Hematopoietic multipotent progenitor cell treated with erythropoietin and hydrocortisone succinate and interleukin-3 and kit ligand, for 4 days (in vitro differentiated cells): ENCODE data around the gene CHSY1.

Experiments used
- DNase-seq: peaks from one replicate; pipeline ENCODE4 v3.0.0-alpha.2; 2015

The CHSY1 gene

DNA sequence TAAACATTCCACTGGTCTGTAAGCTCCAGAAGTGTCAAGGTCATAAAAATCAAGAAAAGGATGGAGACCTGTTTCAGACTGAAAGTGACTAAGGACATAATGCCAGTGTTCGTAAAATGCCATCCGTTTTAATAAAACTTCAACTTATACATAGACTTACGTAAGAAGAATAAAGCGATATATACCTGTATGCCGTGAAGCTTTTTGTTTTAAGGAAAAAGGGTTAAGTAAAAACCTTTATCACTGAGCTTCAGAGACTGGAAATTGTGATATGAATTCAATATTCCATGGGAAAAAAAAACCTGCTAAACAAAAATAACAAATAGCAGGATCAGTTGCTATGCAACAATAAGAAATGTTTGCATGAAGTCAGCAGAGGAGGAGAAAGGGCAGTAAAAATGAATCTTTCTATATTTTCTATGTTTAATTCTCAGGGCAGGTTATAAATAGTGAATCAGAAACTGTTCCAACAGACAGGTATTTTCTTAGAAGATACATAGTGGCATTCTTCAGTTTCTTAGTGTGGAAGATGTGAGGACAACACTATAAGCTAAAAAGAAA lies 42.5 kb downstream of the CHSY1 start:
- no peak for DNase-seq

DNA sequence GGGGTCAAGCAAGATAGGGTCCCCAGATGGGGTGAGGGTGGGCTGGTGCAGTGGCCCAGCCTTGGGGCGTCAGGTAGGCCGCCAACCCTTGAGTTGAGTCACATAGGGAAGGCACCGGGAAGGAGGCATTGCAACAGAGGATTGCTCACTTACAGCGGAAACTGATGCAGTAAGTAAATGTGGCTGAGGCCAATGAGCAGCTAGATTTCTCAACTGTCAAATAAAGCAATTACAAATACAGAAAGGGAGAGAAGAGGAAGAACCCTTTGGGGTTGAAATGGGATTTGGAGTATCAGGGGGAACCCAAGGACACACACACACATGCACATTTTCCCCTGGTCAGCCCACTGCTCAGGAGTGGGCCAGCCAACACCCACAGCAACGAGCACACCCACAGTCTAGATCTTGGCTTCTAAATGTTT lies 44.0 kb downstream of the CHSY1 start:
- DNase-seq, result peak; percentile 38

DNA sequence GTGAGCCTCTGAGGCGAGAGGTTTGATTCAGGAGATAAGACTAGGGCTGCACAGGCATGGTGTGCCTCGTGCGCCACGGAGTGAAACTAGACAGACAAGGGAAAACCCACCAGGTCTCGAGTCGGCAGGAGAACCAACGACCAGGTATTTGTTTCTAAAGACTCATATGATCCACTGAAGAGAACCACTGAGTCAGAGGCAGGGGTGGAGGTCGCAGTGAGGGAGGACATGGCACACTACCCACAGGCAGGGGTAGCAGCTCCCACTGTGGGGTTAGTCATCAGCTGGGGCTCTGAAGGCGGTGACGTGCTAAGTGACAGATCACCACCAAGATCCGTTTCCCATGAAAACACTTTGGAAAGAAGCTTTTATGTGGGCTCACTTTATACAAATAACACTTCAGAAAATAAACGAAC lies 45.7 kb downstream of the CHSY1 start:
- no peak for DNase-seq

DNA sequence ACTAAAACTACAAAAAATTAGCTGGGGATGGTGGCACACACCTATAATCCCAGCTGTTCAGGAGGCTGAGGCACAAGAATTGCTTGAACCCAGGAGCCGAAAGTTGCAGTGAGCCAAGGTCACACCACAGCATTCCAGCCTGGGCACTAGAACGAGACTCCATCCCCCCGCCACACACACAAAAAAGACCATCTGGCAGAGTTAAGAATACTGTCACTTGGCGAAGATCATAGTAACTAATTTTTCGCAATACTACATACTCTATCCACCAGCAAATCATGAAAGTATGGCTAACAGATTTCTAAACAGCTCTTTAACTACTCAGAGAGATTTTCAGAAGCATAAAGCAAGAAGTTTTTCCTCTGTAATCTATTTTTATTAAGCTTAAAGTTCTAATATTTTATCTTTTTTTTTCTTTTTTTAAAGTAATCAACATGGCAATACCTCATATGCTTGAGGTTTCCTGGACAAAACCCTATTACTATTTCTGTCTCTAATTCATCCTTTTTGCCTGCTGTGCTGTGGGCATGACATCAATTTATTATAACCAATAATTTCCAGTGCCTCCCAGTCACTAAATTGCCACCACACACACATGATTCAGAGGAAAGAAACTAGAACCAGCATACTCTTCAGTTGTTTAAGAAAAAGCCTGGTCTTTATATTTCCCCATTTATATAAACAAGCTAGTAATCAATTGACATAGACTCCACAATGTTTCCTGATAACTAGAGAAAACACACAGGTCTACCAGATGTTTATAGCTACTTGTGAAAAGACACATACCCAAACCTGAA lies 46.9 kb downstream of the CHSY1 start:
- no peak for DNase-seq

DNA sequence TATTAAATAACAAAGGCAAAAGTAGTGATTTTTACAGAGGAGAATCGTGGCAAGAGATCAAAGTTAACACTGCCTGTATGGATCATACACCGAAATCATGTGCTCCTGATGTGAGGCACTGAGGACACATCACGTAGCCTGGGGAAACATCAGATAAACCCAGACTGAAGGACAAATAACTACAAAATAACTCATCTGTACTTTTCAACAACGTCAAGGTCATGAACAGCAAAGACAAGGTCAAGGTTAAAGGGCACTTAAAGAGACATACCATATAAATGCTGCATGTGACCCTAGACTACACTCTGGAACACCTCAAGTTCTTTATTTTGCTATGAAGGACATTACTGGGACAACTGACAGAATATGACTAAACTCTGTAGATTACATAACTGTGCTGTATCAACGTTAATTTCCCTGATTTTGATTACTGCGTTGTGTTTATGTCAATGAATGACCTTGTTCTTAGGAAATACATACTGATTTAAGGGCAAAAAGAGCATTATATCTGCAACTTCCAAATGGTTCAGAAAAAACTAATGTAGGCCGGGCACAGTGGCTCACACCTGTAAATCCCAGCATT lies 48.1 kb downstream of the CHSY1 start:
- no peak for DNase-seq

DNA sequence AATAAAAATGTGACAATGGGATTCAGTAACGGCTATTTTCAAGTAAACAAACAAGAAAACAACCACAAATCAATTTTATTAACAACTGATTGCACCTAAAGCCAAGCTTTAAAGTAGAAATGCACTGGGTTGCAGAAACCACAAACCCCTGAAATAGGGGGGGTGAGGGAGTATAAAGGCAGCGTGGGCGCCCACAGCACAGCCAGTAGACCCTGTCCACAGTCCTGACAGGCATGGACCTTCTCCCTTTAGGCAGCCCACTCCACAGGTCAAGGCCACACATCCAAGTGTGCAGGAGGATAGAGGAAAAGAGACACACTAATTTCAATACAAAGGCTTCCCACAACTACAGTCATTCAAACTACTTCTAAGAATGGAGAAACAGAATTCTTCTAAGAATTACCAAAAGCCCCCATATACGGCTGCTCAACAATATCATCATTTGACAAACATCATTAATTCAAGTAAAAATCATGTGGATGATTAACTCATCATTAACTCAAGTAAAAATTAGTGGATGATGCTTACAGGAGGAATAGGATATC lies 48.7 kb downstream of the CHSY1 start:
- no peak for DNase-seq

DNA sequence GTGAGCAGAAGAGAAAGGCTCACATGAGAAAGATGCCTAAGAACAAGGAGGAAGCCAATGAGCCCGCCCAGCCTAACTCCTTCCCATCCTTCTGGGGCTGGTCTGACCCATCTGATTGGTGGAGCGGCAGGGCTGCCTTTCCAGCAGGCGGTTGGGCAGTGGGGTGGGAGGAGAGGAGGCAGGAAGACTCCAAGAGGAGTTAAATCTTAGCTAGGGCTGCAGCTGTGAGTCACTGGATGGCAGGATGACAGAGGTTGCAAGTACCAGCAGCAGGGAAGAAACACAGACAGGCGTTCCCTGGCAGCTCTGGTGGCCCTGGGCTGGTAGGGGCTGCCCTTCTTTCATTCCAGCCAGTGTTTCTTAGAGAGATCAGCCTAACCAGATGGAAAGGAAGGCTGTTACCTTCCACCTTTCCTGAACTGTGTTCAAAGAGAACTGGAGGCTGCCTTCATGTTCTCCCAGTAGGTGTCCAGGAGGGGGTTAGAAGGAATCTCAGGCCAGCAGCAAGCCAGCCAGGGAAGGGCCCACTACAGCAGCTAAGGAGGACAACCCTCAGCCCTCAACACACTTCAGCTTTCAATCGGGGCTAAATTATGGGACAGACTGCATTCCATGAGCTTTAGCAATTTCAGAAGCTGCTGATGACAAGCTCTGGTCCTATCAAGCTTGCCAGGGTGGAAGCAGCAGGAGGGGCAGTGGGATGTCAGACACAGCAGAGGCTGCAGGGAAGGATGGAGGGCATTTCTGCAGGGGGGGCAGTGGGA lies 50.3 kb downstream of the CHSY1 start:
- DNase-seq, result peak; percentile 64

DNA sequence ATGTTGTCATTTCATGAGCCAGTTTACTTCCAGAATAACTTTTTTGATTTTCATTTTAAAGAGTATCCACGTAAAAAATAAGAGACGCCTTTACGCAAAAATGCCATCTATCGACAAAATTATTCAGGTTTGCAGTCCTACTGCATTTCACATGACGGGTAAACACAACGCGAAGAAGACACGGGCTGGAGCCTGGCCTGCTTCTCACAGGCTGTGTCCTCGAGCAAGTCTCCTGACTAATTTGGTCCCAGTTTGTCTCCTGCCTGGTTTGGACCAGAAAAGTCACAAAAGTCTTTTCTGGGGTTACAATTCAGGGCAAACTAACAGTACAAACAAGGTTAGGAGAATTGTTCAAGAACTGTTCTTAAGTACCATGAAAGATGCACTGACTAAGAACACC lies 51.7 kb downstream of the CHSY1 start:
- DNase-seq, result no peak

DNA sequence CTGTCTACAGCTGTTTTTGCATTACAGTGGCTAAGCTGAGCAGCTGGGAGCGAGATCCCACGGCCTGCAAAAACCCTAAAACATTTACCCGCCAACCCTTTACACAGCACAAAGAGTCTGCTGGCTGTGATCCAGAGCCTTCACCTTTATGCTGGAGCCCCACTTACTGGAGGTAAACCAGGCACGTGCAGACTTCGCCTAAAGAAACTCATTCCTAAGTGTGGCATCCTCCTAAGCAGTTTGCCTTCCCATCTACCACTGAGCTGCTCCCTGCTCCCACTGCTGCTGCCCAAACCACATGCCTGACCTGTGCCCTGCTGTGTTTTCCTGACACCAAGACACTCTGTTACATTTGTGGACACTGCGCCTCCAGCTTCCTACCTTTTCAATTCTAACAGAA lies 53.0 kb downstream of the CHSY1 start:
- DNase-seq, result no peak

DNA sequence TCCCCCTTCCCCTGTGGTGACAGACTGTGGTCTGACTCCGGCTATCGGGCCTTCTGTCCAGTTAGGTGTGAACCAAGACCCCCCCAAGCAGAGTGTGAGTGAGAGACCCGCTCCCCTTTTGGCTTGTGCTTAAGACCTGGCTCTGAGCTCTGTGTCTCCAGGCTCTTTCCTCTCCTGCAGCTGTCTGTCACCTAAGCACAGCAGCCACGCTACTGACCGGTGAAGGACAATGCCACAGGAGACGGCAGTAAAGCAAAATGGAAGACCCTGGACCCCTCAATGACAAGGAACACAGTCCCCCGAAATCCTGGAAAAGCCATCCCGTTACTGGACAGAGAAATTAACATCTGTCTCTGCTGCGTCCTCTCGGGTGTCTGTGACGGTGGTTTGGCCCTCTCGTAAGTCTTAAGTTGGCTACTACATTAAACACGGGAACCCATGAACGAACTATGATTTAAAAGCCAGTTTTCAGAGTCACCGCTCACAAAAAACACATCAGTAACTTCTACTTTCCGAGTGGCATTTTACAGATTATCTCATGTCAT lies 53.7 kb downstream of the CHSY1 start:
- no peak for DNase-seq

DNA sequence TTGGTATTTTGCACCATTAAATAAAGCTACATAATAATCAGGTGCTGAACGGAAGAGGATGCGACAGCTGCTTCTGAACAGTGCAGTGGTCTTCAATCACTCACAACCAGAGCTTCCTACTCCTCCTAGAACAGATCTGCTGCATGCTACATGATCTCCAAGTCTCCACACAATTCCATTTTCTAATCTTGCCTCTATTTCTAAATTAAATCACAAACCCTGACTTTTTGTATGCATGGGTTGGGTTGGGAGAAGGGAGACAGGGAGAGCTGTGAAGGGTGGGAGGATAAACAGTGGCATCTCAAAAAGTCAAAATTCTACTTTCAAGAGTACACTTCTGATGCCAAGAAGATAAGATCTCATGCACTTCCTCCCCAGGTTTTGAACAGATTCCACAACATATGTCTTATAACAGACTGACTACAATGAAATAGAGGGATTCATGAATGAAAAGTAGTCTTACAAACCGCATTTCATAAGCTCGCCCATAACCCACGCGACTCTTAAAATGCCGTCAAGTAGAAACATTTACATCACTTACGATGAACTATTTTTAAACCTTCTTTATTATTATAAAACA lies 57.2 kb downstream of the CHSY1 start:
- peak; percentile 57 for DNase-seq

DNA sequence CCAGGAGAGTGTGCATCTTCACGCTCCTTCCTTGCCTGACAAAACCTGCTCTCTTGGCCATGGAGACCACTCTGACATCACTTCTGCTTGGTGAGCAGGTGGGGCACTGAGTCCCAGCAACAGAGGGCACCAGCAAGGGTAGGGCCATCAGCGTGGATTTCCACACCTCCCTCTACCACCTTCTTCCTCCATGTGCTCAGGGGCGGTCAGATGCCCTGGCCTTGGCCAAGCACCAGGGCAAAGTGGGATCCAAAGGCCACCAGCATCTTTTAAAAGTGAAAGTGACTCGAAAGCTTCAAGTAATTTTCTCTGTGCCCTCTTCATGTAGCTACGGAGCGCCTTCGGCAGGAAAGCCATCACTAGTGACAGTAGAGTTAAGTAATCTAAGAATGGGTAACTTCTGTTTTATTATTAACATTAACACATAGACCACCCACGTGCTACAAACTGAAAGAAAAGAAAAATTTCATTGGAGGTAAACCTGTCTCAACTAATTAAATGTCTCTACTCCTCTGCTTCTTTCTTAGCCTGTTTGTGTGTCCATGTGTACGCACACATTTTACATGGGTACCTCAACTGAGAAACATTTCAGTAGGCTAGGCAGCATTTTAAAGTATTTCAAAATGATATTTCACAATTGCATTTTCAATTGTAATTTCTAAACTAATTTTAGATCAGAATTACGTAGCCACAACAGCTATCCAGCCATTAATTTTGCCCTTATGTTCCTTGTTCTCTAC lies 57.9 kb downstream of the CHSY1 start:
- DNase-seq, result no peak

DNA sequence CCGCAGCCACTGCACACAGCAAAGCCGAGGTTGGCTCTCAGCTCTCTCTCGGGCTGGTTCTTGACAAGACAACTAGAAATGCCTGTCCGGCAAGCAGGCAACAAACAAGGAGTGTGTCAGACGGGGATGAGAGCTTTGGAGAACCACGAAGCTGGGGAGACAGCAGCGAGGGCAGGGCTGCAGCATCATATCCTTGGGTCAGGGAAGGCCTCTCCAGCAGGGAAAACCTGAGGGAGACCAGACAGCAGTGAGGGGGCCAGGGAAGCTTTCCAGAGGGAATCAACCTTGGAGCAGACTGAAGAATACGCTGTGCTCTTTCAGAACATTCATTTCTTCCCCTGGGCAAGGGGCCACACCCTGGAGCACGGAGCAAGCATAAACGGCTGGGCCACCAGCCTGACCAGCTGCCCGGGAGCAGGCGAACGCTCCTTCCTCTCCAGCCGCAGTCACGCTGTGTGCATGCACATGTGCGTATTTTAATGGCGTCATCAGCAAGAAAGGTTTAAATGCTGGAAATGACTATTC lies 58.7 kb downstream of the CHSY1 start:
- DNase-seq, result no peak

DNA sequence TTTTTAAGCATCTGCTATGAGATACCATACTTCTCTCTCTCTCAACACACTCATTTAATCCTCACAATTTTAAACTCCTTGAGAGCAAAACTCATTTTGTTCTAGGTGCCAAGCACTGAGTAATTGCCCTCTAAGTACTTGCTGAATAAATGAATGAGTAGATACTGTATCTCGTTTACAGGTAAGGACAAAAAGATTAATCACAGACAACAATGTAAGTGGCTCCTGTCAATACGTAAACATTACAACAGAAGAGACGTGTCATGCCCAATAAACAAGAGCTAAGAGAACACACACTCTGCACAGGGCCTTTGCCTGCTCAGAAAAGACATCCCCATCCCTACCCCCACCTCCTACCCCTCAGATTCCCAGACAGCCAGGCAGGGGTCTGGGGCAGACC lies 59.8 kb downstream of the CHSY1 start:
- no peak for DNase-seq

DNA sequence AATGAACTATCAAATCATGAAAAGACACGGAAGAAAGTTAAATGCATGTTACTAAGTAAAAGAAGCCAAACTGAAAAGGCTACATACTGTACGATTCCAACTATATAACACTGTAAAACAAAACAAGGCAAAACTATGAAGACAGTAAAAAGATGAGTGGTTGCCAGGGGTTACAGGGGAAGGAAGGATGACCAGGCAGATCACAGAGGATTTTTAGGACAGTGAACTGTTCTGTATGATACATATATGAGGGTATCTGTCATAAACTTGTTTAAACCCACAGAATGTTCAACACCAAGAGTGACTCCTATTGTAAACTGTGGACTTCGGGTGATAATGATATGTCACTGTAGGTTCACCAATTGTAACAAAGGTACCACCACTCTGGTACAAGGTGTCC lies 60.6 kb downstream of the CHSY1 start:
- no peak for DNase-seq

DNA sequence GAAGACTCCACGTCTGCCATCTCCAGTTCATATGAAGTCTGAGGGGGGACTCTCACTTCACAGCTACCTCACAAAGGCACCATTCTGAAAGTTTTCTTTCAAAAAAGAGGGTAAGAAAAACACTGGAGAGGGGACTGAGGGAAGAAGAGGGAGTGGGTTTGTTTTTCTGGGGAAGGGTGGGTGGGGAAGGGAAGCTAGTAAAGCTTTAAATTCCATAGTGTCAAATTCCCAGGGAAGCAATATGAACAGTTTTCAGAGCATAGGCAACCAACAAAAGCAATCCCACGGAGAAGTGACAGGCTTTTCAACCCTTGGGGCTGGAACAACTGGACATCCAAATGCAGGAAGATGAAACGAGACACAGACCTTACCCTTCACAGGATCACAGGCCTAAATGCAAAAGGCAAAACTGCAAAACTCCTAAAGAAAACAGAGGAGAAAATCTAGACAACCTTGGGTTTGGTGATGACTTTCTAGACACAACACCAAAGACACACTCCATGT lies 61.7 kb downstream of the CHSY1 start:
- DNase-seq, result no peak

DNA sequence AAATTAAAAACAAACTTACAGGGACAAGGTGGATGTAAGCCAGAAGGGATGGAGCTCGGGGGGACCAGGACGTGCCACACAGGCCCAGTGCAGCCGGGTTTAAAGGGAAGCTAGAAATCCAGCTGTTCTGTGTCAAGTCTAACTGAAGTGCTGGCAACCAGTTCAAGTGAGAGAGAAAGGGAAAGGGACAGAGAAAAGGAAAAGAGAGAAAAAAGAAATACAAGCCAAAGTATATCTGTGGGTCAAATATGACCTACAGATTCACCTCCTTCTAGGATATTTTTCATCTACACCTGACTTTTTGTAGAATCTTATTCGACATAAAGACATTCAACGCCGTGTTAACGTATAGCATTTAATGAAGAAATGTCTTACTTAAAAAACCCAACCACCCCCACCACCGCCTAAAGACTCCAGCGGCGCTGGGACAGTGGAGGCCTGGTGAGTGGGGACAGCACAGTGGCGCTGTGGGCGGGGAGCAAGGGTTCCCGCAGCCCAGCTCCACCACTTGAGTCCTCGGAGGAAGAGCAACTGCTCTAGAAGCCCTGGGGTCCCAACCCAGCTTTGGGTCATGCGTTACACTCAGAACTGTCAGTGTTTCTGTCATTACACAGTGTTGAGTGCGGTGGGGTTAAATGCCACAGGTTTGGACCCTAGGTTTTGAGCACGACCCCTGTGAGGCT lies 62.3 kb downstream of the CHSY1 start:
- no peak for DNase-seq

DNA sequence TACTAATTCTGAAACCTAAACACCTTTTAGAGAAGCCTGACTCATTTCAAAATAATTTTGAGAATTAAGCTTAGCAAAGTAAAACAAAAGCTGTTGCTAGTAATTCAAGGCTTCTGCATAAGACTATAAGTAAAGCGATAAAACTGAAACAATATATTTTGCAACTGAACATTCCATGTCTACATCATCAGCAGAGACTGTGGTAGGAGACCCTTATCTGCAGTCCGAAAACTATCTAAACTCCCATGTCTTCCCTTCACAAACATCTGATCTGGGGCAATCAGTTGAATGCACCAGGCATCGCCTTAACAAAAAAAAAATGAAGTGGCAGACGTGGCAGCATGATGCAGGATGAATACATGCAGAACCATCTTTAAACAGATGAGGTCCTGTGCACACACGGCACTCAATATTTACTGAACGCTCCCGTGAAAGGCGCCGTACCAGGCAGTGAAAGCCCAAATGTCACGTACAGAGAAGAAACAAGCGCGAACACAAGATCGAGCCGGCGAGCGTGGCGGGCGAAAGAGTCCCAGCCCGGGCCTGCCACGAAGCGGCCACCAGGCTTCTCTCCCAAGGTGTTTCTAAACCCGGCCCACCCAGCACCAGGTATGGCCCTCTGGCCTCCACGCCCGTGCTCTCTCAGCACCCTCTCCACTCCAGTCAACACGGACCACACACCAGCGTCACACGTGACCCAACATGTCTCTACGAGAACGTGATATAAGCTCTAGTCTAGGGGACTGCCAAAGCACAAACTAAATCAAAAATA lies 63.0 kb downstream of the CHSY1 start:
- DNase-seq, result peak; percentile 62

DNA sequence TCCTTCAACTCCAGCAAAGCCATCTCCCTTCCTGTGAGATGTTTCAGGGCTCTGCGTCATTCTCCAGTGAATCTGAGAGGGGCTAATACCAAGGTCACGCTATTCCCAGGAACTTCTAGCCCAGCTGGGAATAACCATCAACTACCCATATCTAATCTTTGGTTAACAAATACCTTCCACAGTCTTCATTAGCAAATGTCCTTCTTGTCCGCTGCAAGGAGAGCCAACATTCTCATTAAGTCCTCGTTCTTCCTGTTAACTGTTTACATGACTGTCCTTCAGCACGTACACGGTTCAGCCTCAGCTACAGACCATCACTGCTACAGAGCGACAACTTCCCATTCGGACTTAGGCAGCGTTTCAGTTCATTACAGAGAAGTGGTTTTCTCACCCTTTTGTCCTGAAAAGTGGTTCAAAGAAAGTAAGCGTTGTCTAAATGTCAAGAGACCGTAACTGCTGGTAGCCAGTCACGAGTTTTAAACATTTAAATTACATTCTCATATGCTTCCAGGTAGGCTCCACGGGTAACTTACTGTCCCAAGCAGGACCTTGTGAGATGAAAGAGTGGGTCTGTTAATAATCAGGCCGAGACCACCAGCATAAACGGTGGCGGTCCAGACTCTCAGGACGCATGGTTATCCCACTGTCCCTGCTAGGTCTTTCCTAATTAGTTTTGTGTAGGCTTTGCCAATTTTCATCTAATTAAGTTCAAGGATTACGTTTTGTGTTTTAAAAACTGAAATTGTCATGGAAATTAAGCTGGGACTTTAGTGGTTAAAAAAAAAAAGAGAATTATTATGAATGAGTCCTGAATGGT lies 63.8 kb downstream of the CHSY1 start:
- DNase-seq, result no peak
